HEK293 (cell line): Measurements from ENCODE around the gene ERMAP.
"Not testable (repeated sequence)": the region's sequence is repeated elsewhere in the genome, so short reads cannot be mapped to it uniquely, and the experiment has no call there.

ENCODE experiments used
- CTCF ChIP-seq: fragments of 450-650 bp; formaldehyde crosslinking; IDR thresholded peaks from 2 replicates; pipeline ENCODE4 v1.5.1; 2016; ENCODE audit warnings: missing biosample characterization, missing genetic modification characterization
- HIC1 ChIP-seq: fragments of 450-650 bp; formaldehyde crosslinking; IDR thresholded peaks from 2 replicates; pipeline ENCODE4 v1.5.1; 2016; ENCODE audit warnings: missing biosample characterization, missing genetic modification characterization
- KLF1 ChIP-seq: fragments of 450-650 bp; formaldehyde crosslinking; IDR thresholded peaks from 2 replicates; pipeline ENCODE4 v1.5.1; 2016; ENCODE audit warnings: missing biosample characterization, missing genetic modification characterization
- PRDM1 ChIP-seq: fragments of 450-650 bp; formaldehyde crosslinking; IDR thresholded peaks from 2 replicates; pipeline ENCODE4; 2016; ENCODE audit warnings: missing biosample characterization, missing genetic modification characterization
- SETDB1 ChIP-seq: IDR thresholded peaks from one replicate; pipeline ENCODE4 v1.6.1; 2017; ENCODE audit warnings: mild to moderate bottlenecking, low read length, moderate library complexity, mixed read lengths; ENCODE audit not compliant: insufficient read length
- ZNF169 ChIP-seq: fragments of 450-650 bp; formaldehyde crosslinking; IDR thresholded peaks from 2 replicates; pipeline ENCODE4 v1.5.1; 2016; ENCODE audit warnings: missing biosample characterization, missing genetic modification characterization
- ZNF274 ChIP-seq, 2 experiments: fragments of 200-500 bp in 1 of 2; fragments of 450-650 bp in 1 of 2; sonication (Bioruptor generic) in 1 of 2; formaldehyde crosslinking in 1 of 2; IDR thresholded peaks; 2 replicates each; pipeline versions ENCODE4 v1.5.1 to v1.6.1; 2014 to 2016; ENCODE audit warnings: borderline replicate concordance in 1 of 2, inconsistent platforms in 1 of 2, low read length in 1 of 2, missing biosample characterization in 1 of 2, missing genetic modification characterization in 1 of 2
- ZNF292 ChIP-seq: fragments of 450-650 bp; formaldehyde crosslinking; IDR thresholded peaks from 2 replicates; pipeline ENCODE4 v1.5.1; 2016; ENCODE audit warnings: low read depth, missing biosample characterization, missing genetic modification characterization, borderline replicate concordance
- ZNF324 ChIP-seq: fragments of 450-650 bp; formaldehyde crosslinking; IDR thresholded peaks from 2 replicates; pipeline ENCODE4 v1.5.1; 2016; ENCODE audit warnings: missing biosample characterization, missing genetic modification characterization
- ZNF423 ChIP-seq: fragments of 450-650 bp; formaldehyde crosslinking; IDR thresholded peaks from 2 replicates; pipeline ENCODE4 v1.5.1; 2016; ENCODE audit warnings: missing biosample characterization, missing genetic modification characterization
- ZNF433 ChIP-seq: fragments of 450-650 bp; formaldehyde crosslinking; IDR thresholded peaks from 2 replicates; pipeline ENCODE4 v1.5.1; 2016; ENCODE audit warnings: missing biosample characterization, missing genetic modification characterization, low read depth
- ZNF473 ChIP-seq: fragments of 450-650 bp; formaldehyde crosslinking; IDR thresholded peaks from 2 replicates; pipeline ENCODE4 v1.5.1; 2017; ENCODE audit warnings: missing biosample characterization, missing genetic modification characterization
- ZNF501 ChIP-seq: fragments of 450-650 bp; formaldehyde crosslinking; IDR thresholded peaks from 2 replicates; pipeline ENCODE4 v1.5.1; 2016; ENCODE audit warnings: missing biosample characterization, missing genetic modification characterization
- TF ChIP-seq, protein P1 (sequence below): fragments of 450-650 bp; IDR thresholded peaks from 2 replicates; pipeline ENCODE4 v1.5.1; 2018; ENCODE audit warnings: missing biosample characterization, mild to moderate bottlenecking, missing genetic modification characterization

DNA sequence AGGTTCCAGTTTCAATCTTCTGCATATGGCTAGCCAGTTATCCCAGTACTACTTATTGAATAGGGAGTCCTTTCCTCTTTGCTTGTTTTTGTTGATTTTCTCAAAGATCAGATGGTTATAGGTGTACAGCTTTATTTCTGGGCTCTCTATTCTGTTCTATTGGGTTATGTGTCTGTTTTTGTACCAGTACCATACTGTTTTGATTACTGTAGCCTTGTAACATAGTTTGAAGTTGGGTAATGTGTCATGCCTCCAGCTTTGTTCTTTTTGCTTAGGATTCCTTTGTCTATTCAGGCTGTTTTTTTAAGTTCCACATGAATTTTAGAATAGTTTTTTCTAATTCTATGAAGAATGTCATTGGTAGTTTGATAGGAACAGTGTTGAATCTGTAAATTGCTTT lies 56.2 kb downstream of the ERMAP start:
- TF ChIP-seq CTCF (tag by site-specific recombination); ZNF324 (tag by site-specific recombination); ZNF473 (tag by site-specific recombination); ZNF292 (tag by site-specific recombination); KLF1 (tag by site-specific recombination); ZNF169 (tag by site-specific recombination); ZNF501 (tag by site-specific recombination); SETDB1; HIC1; ZNF274 (IDR thresholded peaks at IDR 0.05; ENCODE audit: low read length); ZNF274 (tag by site-specific recombination; IDR thresholded peaks at IDR 0.05; ENCODE audit: borderline replicate concordance); ZNF423 (tag by site-specific recombination); PRDM1 (tag by site-specific recombination); ZNF433 (tag by site-specific recombination): not testable (repeated sequence)
- TF ChIP-seq, protein P1, sequence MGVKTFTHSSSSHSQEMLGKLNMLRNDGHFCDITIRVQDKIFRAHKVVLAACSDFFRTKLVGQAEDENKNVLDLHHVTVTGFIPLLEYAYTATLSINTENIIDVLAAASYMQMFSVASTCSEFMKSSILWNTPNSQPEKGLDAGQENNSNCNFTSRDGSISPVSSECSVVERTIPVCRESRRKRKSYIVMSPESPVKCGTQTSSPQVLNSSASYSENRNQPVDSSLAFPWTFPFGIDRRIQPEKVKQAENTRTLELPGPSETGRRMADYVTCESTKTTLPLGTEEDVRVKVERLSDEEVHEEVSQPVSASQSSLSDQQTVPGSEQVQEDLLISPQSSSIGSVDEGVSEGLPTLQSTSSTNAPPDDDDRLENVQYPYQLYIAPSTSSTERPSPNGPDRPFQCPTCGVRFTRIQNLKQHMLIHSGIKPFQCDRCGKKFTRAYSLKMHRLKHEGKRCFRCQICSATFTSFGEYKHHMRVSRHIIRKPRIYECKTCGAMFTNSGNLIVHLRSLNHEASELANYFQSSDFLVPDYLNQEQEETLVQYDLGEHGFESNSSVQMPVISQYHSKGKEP (tag by site-specific recombination) = not testable (repeated sequence)
